Endothelial cell of umbilical vein (primary cell): ENCODE results near the gene SYNPR. TPM values are rescaled to one million over a fixed set of nuclear protein-coding genes. Genes with fewer than 3 reads are reported as not detected.

ENCODE experiments used
- BruUV-seq: library from RNA; stranded (reverse); fragments of 400-500 nt; replicated peaks from 2 replicates; lab custom pipeline; 2021; lab: Mats Ljungman, UMichigan
- CTCF ChIA-PET: fragments of 300-600, 350-600 bp; sonication (Branson Sonifier 250); formaldehyde crosslinking; loops from one replicate; lab custom pipeline; 2021; ENCODE audit warnings: antibody characterized with exemption, inconsistent platforms; lab: Charles Lee
- POLR2A ChIA-PET: fragments of 300-600, 350-600 bp; sonication (Branson Sonifier 250); formaldehyde crosslinking; loops from one replicate; lab custom pipeline; 2021; ENCODE audit warnings: antibody characterized with exemption, inconsistent platforms; lab: Charles Lee
- DNase-seq: peaks from one replicate; pipeline ENCODE4 v3.0.0-alpha.2; 2011; ENCODE audit warnings: low read depth, low spot score
- FAIRE-seq: peaks from 2 replicates; lab custom pipeline; 2011; peaks lifted over from hg19 to GRCh38; lab: Jason Lieb, UNC
- H2AFZ ChIP-seq: 2 replicates; pipeline ENCODE4 v1.6.0; 2012; ENCODE audit warnings: low read depth, low read length, control low read depth, inconsistent platforms
- H3K27ac ChIP-seq: 2 replicates; pipeline ENCODE4 v1.5.1; 2011; ENCODE audit warnings: low read depth, mild to moderate bottlenecking, control low read depth, low read length, moderate library complexity; ENCODE audit not compliant: insufficient read depth
- H3K27me3 ChIP-seq, 2 experiments: 2 replicates each; pipeline versions ENCODE4 v1.6.0 to v1.6.1; 2011; ENCODE audit warnings: low read length in 2 of 2, mixed read lengths in 1 of 2; ENCODE audit not compliant: control insufficient read depth in 2 of 2, insufficient read depth in 2 of 2
- H3K36me3 ChIP-seq, 2 experiments: 2 replicates in 1 of 2; 3 replicates in 1 of 2; pipeline ENCODE4 v1.5.1; 2011; ENCODE audit warnings: low read length in 2 of 2, mild to moderate bottlenecking in 1 of 2, moderate library complexity in 1 of 2; ENCODE audit not compliant: control insufficient read depth in 2 of 2, insufficient read depth in 2 of 2; ENCODE audit errors: extremely low read depth in 1 of 2
- H3K4me1 ChIP-seq: 3 replicates; pipeline ENCODE4 v1.5.1; 2011; ENCODE audit warnings: mild to moderate bottlenecking, low read length; ENCODE audit not compliant: control insufficient read depth, insufficient read depth; ENCODE audit errors: extremely low read depth
- H3K4me2 ChIP-seq: 2 replicates; pipeline ENCODE4 v1.6.1; 2011; ENCODE audit warnings: low read length, control low read depth, mixed read lengths; ENCODE audit not compliant: insufficient read depth
- H3K4me3 ChIP-seq, 3 experiments: fragments of 200-600 bp in 1 of 3; sonication (generic), shearing (Covaris generic) in 1 of 3; replicated peaks in 1 of 3; 2 replicates each; pipeline ENCODE4 v1.5.1; 2011 to 2016; ENCODE audit warnings: control low read depth in 3 of 3, low read length in 3 of 3, mild to moderate bottlenecking in 2 of 3, inconsistent platforms in 1 of 3, low read depth in 1 of 3, moderate library complexity in 1 of 3; ENCODE audit not compliant: insufficient read depth in 1 of 3
- H3K79me2 ChIP-seq: 2 replicates; pipeline ENCODE4 v1.6.0; 2012; ENCODE audit warnings: low read length, inconsistent platforms; ENCODE audit not compliant: control insufficient read depth, insufficient read depth
- H3K9ac ChIP-seq: replicated peaks from 2 replicates; pipeline ENCODE3; 2011; ENCODE audit warnings: low read length, control low read depth; ENCODE audit not compliant: insufficient read depth; ENCODE audit errors: extremely low read depth
- H3K9me1 ChIP-seq: replicated peaks from 3 replicates; pipeline ENCODE4 v1.6.0; 2011; ENCODE audit warnings: mild to moderate bottlenecking, low read length; ENCODE audit not compliant: control insufficient read depth, insufficient read depth; ENCODE audit errors: extremely low read depth
- H3K9me3 ChIP-seq: replicated peaks from 2 replicates; pipeline ENCODE4 v1.5.1; 2012; ENCODE audit warnings: low read length, inconsistent platforms; ENCODE audit not compliant: control insufficient read depth, insufficient read depth
- H4K20me1 ChIP-seq: replicated peaks from 2 replicates; pipeline ENCODE3; 2011; ENCODE audit warnings: mild to moderate bottlenecking, low read length; ENCODE audit not compliant: control insufficient read depth, insufficient read depth; ENCODE audit errors: extremely low read depth
- EZH2 ChIP-seq: IDR thresholded peaks from 2 replicates; pipeline ENCODE4 v1.6.1; 2012; ENCODE audit warnings: borderline replicate concordance, low read depth, mild to moderate bottlenecking, moderate library complexity, low read length, inconsistent platforms; ENCODE audit not compliant: severe bottlenecking
- FOS ChIP-seq: IDR thresholded peaks from 2 replicates; pipeline ENCODE4 v1.6.1; 2011; ENCODE audit warnings: mild to moderate bottlenecking, low read length, moderate library complexity, borderline replicate concordance; ENCODE audit not compliant: insufficient read depth
- GATA2 ChIP-seq: IDR thresholded peaks from 2 replicates; pipeline ENCODE4 v1.7.0; 2011; ENCODE audit warnings: low read depth, mild to moderate bottlenecking, moderate library complexity, mixed read lengths, low read length; ENCODE audit not compliant: insufficient read length, insufficient read depth
- JUN ChIP-seq: IDR thresholded peaks from 2 replicates; pipeline ENCODE4 v1.6.1; 2011; ENCODE audit warnings: borderline replicate concordance, low read depth; ENCODE audit not compliant: insufficient read length, insufficient read depth
- MYC ChIP-seq: IDR thresholded peaks from one replicate; pipeline ENCODE4 v1.6.1; 2011; ENCODE audit warnings: mild to moderate bottlenecking, low read depth, low read length
- POLR2A ChIP-seq: IDR thresholded peaks from 2 replicates; pipeline ENCODE4 v1.6.1; 2012; ENCODE audit warnings: low read depth, mild to moderate bottlenecking, control low read depth, low read length
- POLR2AphosphoS5 ChIP-seq: IDR thresholded peaks from 2 replicates; pipeline ENCODE4 v1.6.1; 2012; ENCODE audit warnings: low read depth, mild to moderate bottlenecking, control low read depth, low read length, moderate library complexity; ENCODE audit not compliant: insufficient read depth
- dilution Hi-C: fragments of 300-500 bp; cut with MboI; formaldehyde crosslinking; loops from one replicate; pipeline ENCODE4 v1.15.0; 2019; ENCODE audit warnings: low sequenced_read_pairs; ENCODE audit not compliant: extremely low pct_ligation_motif_present
- intact Hi-C: fragments of 100-400 bp; cut with micrococcal nuclease; formaldehyde crosslinking; loops from one replicate; pipeline ENCODE4 v1.10.0; 2022
- polyA plus RNA-seq, 4 experiments: library from polyadenylated mRNA; depleted of rRNA in 3 of 4; stranded (reverse) in 3 of 4; unstranded in 1 of 4; fragments of >200 nt; gene quantifications; 2 replicates each; pipeline versions ENCODE4 v1.2.1 to v1.2.3, GENCODE V29; 2011 to 2012; ENCODE audit warnings: missing spikeins in 1 of 4
- total RNA-seq: library from RNA; stranded (reverse); gene quantifications from 2 replicates; pipeline ENCODE4 v1.2.3, GENCODE V29; 2021
- TF ChIP-seq, protein P1 (sequence below), 2 donors: IDR thresholded peaks; 1 replicate in 1 of 2; 2 replicates in 1 of 2; pipeline ENCODE4 v1.5.1; 2011; ENCODE audit warnings: low read length in 2 of 2, mild to moderate bottlenecking in 2 of 2, moderate library complexity in 2 of 2, control low read depth in 1 of 2, inconsistent platforms in 1 of 2, low read depth in 1 of 2; ENCODE audit not compliant: insufficient read depth in 1 of 2; ENCODE audit errors: extremely low read depth in 1 of 2
- TF ChIP-seq, protein P2 (sequence below): IDR thresholded peaks from 2 replicates; pipeline ENCODE4 v1.6.1; 2011; ENCODE audit not compliant: insufficient read depth, insufficient read length

Gene SYNPR
- total and polyA plus RNA-seq, 2 donors (not counting 3 experiments of a cell fraction or from before 2014, with no cell fraction given), result not detected

DNA sequence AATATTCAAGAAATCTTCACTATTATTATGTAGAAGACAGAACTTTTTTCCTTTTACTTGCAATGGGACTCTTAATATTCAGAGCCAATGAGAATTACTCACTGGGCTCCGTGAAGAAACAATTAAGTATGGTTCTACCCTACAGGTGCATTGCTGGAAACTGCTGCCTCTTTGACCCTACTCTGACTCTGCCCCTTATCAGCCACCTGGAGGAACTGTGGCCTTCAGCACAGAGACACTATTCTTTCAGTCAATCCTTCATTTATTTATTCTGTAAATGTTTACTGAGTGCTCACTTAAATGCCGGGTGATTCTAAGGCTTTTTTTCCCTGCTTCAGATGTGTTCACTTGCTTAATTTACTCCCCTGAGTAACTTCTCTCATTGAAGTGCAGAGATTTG lies 163.2 kb downstream of the SYNPR start:
- TF ChIP-seq, protein P1, sequence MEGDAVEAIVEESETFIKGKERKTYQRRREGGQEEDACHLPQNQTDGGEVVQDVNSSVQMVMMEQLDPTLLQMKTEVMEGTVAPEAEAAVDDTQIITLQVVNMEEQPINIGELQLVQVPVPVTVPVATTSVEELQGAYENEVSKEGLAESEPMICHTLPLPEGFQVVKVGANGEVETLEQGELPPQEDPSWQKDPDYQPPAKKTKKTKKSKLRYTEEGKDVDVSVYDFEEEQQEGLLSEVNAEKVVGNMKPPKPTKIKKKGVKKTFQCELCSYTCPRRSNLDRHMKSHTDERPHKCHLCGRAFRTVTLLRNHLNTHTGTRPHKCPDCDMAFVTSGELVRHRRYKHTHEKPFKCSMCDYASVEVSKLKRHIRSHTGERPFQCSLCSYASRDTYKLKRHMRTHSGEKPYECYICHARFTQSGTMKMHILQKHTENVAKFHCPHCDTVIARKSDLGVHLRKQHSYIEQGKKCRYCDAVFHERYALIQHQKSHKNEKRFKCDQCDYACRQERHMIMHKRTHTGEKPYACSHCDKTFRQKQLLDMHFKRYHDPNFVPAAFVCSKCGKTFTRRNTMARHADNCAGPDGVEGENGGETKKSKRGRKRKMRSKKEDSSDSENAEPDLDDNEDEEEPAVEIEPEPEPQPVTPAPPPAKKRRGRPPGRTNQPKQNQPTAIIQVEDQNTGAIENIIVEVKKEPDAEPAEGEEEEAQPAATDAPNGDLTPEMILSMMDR (IDR thresholded peaks at IDR 0.05; ENCODE audit: extremely low read depth in 1 of 2, insufficient read depth in 1 of 2, low read depth in 1 of 2, low read length in 2 of 2), result no peak
- no peak for TF ChIP-seq EZH2
- TF ChIP-seq GATA2, result no peak
- no peak for TF ChIP-seq FOS
- TF ChIP-seq, protein P2, sequence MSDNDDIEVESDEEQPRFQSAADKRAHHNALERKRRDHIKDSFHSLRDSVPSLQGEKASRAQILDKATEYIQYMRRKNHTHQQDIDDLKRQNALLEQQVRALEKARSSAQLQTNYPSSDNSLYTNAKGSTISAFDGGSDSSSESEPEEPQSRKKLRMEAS, result no peak
- no peak for TF ChIP-seq POLR2AphosphoS5
- no peak for TF ChIP-seq MYC
- TF ChIP-seq POLR2A, result no peak
- TF ChIP-seq JUN, result no peak
- intact Hi-C loops, result no loop called here
- no peak for FAIRE-seq

More for the DNA sequence above, 163.2 kb downstream of the SYNPR start:
- H3K27ac ChIP-seq, result no peak overlapping the region
- H3K27me3 ChIP-seq, result no peaks in the 10 kb centered on the region
- no peak overlapping the region for H2AFZ ChIP-seq
- H3K9ac ChIP-seq, result no peak overlapping the region
- ChIA-PET POLR2A (no interaction called here), CTCF (no interaction called here)
- no peaks in the 10 kb centered on the region for H3K36me3 ChIP-seq
- H3K4me1 ChIP-seq, result no peaks in the 10 kb centered on the region
- no peaks in the 10 kb centered on the region for H4K20me1 ChIP-seq
- no peak overlapping the region for H3K4me2 ChIP-seq
- BruUV-seq, result no TSS peak
- no peak overlapping the region for H3K4me3 ChIP-seq
- H3K9me1 ChIP-seq, result no peaks in the 10 kb centered on the region
- dilution Hi-C loops, result no loop called here
- no peaks in the 10 kb centered on the region for H3K79me2 ChIP-seq
- H3K9me3 ChIP-seq, result no peaks in the 10 kb centered on the region
- DNase-seq, result no peak
